Measurements from ENCODE around the gene DIP2C.

DIP2C gene

DNA sequence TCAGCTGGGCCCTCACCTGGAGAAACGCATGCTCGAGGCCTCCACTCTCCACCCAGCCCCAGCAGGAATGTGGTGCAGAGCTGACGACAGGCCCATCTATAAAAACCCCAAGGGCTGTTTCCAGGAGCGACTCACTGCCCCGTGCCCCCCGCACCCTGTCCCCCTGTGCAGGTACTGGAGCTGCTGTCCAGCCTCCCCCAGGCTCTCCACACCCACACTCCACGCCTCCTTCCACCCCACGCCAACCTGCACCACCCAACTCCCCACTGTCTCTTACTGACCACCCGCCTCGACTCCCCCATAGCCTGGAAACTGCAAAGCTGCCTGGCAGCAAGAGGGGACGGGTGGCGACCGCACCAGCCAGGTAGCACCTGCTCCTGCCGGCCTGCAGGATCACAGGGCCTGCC, 43.3 kb downstream of the DIP2C start:
- TF ChIP-seq, protein P1, sequence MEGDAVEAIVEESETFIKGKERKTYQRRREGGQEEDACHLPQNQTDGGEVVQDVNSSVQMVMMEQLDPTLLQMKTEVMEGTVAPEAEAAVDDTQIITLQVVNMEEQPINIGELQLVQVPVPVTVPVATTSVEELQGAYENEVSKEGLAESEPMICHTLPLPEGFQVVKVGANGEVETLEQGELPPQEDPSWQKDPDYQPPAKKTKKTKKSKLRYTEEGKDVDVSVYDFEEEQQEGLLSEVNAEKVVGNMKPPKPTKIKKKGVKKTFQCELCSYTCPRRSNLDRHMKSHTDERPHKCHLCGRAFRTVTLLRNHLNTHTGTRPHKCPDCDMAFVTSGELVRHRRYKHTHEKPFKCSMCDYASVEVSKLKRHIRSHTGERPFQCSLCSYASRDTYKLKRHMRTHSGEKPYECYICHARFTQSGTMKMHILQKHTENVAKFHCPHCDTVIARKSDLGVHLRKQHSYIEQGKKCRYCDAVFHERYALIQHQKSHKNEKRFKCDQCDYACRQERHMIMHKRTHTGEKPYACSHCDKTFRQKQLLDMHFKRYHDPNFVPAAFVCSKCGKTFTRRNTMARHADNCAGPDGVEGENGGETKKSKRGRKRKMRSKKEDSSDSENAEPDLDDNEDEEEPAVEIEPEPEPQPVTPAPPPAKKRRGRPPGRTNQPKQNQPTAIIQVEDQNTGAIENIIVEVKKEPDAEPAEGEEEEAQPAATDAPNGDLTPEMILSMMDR (IDR thresholded peaks at IDR 0.05): no peak

- TF ChIP-seq, protein P1 (IDR thresholded peaks at IDR 0.05): no peak
Measured at GRCh38 chr10:644943-645334, 44.5 kb downstream of the DIP2C start.

GRCh38 chr10:644076-644942, 45.2 kb downstream of the DIP2C start:
- TF ChIP-seq, protein P1 (IDR thresholded peaks at IDR 0.05): no peak

- TF ChIP-seq, protein P1 (IDR thresholded peaks at IDR 0.05): no peak
Measured at GRCh38 chr10:642186-642890, 47.1 kb downstream of the DIP2C start.

DNA sequence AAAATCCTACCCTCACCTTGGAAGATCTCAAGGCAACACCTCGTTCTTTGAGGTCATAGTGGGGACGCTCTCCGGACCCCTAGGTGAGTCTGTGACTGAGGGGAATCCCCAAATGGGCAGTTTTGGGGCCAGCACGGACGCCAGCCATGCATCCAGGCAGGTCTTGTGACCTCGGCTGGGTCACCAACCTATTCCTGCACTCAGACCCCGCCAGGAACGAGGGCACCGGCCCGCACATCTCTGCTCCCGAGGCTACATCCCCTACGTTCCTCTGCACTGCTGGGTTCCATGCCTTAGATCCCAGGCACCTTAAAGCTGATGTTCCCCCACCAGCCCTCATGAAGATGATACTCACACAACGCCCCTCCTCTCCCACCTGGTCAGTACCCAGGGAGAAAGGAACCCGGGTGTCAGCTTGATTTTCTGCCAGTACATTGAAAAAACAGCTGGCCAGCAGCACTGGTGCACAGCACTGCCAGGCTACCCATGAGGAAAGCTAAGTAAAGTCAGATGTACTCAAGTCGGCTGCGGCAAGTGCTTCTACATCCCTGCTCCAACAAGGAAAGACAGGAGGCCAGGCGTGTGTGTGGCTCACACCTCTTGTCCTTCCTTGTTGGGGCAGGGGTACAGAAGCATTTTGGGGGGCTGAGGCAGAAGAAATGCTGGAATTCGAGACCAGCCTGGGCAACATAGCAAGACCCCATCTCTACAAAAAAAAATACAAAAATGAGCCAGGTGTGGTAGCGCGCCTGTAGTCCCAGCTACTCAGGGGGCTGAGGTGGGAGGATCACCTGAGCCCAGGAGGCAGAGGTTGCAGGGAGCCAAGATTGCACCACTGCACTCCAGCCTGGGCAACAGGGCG, 48.1 kb downstream of the DIP2C start:
- TF ChIP-seq, protein P1 (IDR thresholded peaks at IDR 0.05): no peak

- TF ChIP-seq, protein P1 (IDR thresholded peaks at IDR 0.05): no peak
Measured at GRCh38 chr10:640673-641045, 48.8 kb downstream of the DIP2C start.

All from LNCAP (cell line).